HG03175 (cell line): ENCODE data around the gene TMEM259.

Source experiments
- ATAC-seq: cut with Tn5 transposase; IDR thresholded peaks from one replicate; pipeline ENCODE4 v1.9.1; 2021; ENCODE audit warnings: mild to moderate bottlenecking, moderate library complexity; ENCODE audit not compliant: unreplicated experiment

Gene TMEM259

GRCh38 chr19:1020868-1021425 is at the start of gene TMEM259:
Gene TMEM259 (minus strand): TSS chr19:1021123. CDS start chr19:1020996, 127 bp downstream.
- peak; percentile 82 for ATAC-seq

- ATAC-seq = no peak
These were observed 49.6 kb upstream of the TMEM259 start for GRCh38 chr19:1070576-1070930.

- no peak for ATAC-seq
These were observed 48.3 kb upstream of the TMEM259 start for GRCh38 chr19:1069009-1069779.

- no peak for ATAC-seq
These were observed 47.4 kb upstream of the TMEM259 start for GRCh38 chr19:1068009-1069001.

- peak; percentile 9 for ATAC-seq
These were observed 46.5 kb upstream of the TMEM259 start for GRCh38 chr19:1067341-1067957.

GRCh38 chr19:1066748-1067340 is 45.9 kb upstream of the TMEM259 start, which contains the start of gene ARHGAP45:
Gene ARHGAP45 (plus strand): TSS chr19:1067167. CDS start chr19:1067406, 239 bp downstream.
- peak; percentile 48 for ATAC-seq

GRCh38 chr19:1066251-1066747 is 45.4 kb upstream of the TMEM259 start:
- ATAC-seq = no peak

GRCh38 chr19:1065606-1066109 is 44.7 kb upstream of the TMEM259 start:
- ATAC-seq = no peak

- ATAC-seq = no peak
These were observed 44.0 kb upstream of the TMEM259 start for GRCh38 chr19:1064661-1065605.

GRCh38 chr19:1063909-1064660 is 43.2 kb upstream of the TMEM259 start:
- no peak for ATAC-seq

- no peak for ATAC-seq
These were observed 42.3 kb upstream of the TMEM259 start for GRCh38 chr19:1063030-1063908.

GRCh38 chr19:1062387-1063029 is 41.6 kb upstream of the TMEM259 start:
- ATAC-seq = no peak

- ATAC-seq = no peak
These were observed 41.1 kb upstream of the TMEM259 start for GRCh38 chr19:1061987-1062386.

GRCh38 chr19:1060689-1061088 is 39.8 kb upstream of the TMEM259 start:
- no peak for ATAC-seq

GRCh38 chr19:1058112-1058511 is 37.2 kb upstream of the TMEM259 start:
- no peak for ATAC-seq

- ATAC-seq = no peak
These were observed 36.4 kb upstream of the TMEM259 start for GRCh38 chr19:1057176-1057855.
